H1 (cell line): ENCODE results near the gene GREB1L. TPM values are rescaled to one million over a fixed set of nuclear protein-coding genes. Genes with fewer than 3 reads are reported as not detected.

Experiments used
- CHD7 ChIP-seq: fragments of 300-600 bp; sonication (generic); IDR thresholded peaks from 2 replicates; pipeline ENCODE4 v1.7.1; 2012; ENCODE audit warnings: low read length, moderate library complexity, mild to moderate bottlenecking, inconsistent platforms; ENCODE audit not compliant: insufficient replicate concordance
- MAX ChIP-seq: IDR thresholded peaks from 2 replicates; pipeline ENCODE4 v1.6.1; 2012; ENCODE audit warnings: inconsistent platforms
- polyA plus RNA-seq, 7 experiments: library from polyadenylated mRNA; depleted of rRNA in 3 of 7; stranded (reverse) in 5 of 7; unstranded in 2 of 7; fragments of >200 nt in 5 of 7; fragments of 200-250 nt in 2 of 7; gene quantifications; 1 replicate in 5 of 7; 2 replicates in 1 of 7; 4 replicates in 1 of 7; pipeline versions ENCODE4 v1.2.1 to v1.2.3, GENCODE V29; 2011 to 2013; ENCODE audit warnings: missing spikeins in 2 of 7, mixed read lengths in 2 of 7
- total RNA-seq: library from RNA; stranded (reverse); fragmentation: NEBNext Ultra II Directional; extraction: Animal tissue kit (Norgen Biotek cat#: 25700); gene quantifications from 2 replicates; pipeline ENCODE4 v1.2.1, GENCODE V29; 2021

Gene GREB1L
- total and polyA plus RNA-seq, 2 of the 8 experiments (the other 6 are each of a cell fraction or from before 2014, with no cell fraction given) = 0.34 to 1.6 TPM

GRCh38 chr18:21366896-21367295, 124.9 kb downstream of the GREB1L start (continued):
- TF ChIP-seq CHD7 (peak; percentile 34), MAX (no peak)
